ENCODE data around the gene AKR7A2.

The AKR7A2 gene

DNA sequence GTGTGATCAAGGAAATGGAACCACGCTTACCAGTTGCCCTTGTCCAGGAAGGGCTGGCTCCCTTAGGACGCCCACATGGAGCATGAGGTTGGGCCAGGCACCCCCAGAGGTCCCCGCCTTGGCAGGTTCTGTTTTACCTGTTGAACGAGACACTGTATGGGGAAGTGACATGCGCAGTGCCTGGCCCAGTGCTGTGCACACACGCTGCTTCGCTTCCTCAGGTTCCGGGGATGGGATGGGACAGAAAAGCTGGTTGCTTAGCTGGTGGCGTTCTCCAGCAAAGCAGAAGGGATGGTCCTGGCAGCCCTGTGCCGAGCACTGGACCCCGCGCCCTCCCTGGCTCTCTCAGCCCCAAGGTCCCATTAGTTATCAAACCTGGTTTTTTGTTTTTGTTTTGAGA is 20.9 kb upstream of the AKR7A2 start:
- TF ChIP-seq, protein P1, sequence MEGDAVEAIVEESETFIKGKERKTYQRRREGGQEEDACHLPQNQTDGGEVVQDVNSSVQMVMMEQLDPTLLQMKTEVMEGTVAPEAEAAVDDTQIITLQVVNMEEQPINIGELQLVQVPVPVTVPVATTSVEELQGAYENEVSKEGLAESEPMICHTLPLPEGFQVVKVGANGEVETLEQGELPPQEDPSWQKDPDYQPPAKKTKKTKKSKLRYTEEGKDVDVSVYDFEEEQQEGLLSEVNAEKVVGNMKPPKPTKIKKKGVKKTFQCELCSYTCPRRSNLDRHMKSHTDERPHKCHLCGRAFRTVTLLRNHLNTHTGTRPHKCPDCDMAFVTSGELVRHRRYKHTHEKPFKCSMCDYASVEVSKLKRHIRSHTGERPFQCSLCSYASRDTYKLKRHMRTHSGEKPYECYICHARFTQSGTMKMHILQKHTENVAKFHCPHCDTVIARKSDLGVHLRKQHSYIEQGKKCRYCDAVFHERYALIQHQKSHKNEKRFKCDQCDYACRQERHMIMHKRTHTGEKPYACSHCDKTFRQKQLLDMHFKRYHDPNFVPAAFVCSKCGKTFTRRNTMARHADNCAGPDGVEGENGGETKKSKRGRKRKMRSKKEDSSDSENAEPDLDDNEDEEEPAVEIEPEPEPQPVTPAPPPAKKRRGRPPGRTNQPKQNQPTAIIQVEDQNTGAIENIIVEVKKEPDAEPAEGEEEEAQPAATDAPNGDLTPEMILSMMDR (IDR thresholded peaks at IDR 0.05; ENCODE audit: low read depth, low read length), result no peak

DNA sequence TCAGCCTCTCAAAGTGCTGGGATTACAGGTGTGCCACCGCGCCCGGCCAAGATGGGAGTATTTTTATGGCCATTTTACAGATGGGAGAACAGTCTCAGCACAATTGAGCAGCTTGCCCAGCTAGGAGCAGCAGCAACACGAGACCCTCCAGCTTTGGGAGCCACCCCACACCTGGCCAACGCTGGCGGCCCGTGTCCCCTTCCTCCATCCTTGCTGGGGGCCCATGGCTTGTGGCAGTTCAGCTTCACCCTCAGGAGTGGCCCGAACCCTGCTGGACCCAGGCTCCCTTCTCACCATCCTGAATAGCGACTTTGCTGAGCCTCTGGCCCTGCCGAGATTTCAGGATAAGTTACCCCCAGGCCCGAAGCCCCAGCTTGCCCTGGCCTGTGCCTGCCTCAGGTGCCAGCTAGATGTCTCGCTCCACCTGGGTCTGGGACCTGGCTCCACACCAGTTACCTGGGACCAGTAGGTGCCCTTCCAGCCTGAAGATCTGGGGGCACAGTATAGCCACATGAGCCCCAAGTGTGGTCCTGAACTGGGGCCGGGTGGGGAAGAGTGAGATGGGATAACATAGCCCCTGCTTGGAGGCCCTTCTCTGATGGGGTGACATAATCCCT is 19.4 kb upstream of the AKR7A2 start:
- TF ChIP-seq, protein P1 (IDR thresholded peaks at IDR 0.05; ENCODE audit: low read depth, low read length), result no peak
- DNase-seq (ENCODE audit: low read depth in 2 of 2), result no peak
- no peak overlapping the region for H3K4me3 ChIP-seq (replicated peaks in 1 of 2; ENCODE audit: low read depth in 2 of 2, low read length in 2 of 2)

More for the DNA sequence above, 20.9 kb upstream of the AKR7A2 start:
- no peak overlapping the region for H3K4me3 ChIP-seq (replicated peaks in 1 of 2; ENCODE audit: low read depth in 2 of 2, low read length in 2 of 2)
- no peak for DNase-seq (ENCODE audit: low read depth in 2 of 2)

DNA sequence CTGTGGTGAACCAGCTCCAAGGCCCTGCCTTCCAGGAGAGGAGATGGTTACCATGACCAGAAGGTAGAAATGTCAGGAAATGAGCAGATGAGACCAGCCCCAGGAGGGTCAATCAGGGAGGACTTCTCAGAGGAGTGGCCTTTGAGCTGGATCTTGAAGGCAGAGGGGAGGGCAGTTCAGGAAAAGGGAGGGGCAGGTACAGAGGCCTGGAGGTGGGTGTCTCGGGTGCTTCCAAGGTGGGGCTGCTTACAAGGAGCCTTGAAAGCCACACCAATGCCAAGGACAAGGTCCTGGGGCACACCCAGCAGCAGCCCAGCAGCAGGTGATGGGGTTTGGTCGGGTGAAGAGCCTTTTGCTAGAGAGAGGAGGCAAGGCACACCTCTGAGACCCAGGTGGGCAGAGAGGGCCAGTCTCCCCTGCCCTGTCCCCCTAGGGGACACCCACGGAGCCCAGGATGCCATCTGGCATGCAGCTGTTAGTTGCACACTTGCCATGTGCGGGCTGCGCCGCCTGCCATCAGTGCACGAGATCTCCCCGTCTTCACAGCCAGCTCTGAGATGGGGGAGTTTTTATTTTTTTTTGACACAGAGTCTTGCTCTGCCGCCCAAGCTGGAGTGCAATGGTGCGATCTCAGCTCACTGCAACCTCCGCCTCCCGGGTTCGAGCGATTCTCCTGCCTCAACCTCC is 18.6 kb upstream of the AKR7A2 start:
- H3K4me3 ChIP-seq (replicated peaks in 1 of 2; ENCODE audit: low read depth in 2 of 2, low read length in 2 of 2), result no peak overlapping the region
- DNase-seq (ENCODE audit: low read depth in 2 of 2), result no peak
- TF ChIP-seq, protein P1 (IDR thresholded peaks at IDR 0.05; ENCODE audit: low read depth, low read length), result no peak

DNA sequence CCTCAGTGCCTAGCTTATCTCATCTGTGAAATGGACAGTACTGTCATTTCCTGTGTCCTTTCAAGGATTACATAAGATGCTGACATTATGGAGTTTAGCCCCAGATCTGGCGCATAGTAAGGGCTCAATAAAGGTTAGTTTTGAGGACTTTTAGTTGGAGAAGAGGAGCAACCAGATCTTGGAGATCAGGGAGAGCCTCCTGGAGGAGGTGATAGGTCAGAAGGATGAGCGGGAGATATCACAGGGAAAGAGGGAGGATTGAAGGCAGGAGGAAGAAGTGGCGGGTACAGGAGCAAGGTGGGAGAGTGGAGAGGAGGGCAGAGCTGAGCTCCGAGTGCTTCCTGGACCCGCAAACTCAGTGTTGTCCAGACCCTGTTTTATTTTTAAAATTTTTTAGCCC is 17.7 kb upstream of the AKR7A2 start:
- TF ChIP-seq, protein P1 (IDR thresholded peaks at IDR 0.05; ENCODE audit: low read depth, low read length), result no peak
- DNase-seq (ENCODE audit: low read depth in 2 of 2), result no peak
- H3K4me3 ChIP-seq (replicated peaks in 1 of 2; ENCODE audit: low read depth in 2 of 2, low read length in 2 of 2), result no peak overlapping the region

DNA sequence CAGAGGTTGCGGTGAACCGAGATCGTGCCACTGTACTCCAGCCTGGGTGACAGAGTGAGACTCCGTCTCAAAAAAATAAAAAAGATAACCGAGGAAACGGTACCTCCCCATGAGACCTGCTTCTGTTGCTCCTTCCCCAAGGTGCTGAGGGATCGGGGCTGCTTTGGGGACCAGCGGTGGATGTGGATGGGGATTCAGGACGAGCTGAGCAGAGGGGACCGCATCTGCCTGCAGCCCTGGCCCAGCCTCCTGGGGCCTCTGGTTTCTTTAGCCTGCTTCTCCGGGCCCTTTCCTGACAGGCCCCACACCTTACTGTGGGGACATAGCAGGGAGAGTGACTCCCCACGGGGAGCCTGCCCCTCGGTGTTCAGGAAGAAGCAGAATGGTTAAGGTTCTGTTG is 17.2 kb upstream of the AKR7A2 start:
- no peak overlapping the region for H3K4me3 ChIP-seq (replicated peaks in 1 of 2; ENCODE audit: low read depth in 2 of 2, low read length in 2 of 2)
- TF ChIP-seq, protein P1 (IDR thresholded peaks at IDR 0.05; ENCODE audit: low read depth, low read length), result no peak
- DNase-seq (ENCODE audit: low read depth in 2 of 2), result no peak

DNA sequence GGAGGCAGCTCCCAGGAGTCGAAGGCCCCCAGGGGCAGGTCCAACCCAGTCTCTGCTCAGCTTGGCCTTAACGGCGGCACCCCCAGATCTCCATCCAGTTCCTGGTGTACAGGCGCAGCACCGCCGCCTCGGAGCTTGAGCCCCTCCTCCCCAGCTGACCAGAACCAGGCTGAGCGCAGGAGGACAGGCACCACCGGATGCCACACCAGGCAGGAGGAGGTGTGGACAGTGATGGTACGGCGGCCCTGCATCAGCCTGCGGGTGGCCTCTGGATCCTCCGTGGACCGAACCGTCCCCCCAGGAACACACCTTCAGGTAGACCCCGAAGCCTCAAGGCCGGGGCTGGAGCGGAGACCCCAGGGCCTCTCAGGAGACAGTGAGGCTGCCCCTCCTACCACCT is 16.5 kb upstream of the AKR7A2 start:
- no peak for DNase-seq (ENCODE audit: low read depth in 2 of 2)

More for the DNA sequence above, 16.5 kb upstream of the AKR7A2 start:
- no peak overlapping the region for H3K4me3 ChIP-seq (replicated peaks in 1 of 2; ENCODE audit: low read depth in 2 of 2, low read length in 2 of 2)
- TF ChIP-seq, protein P1 (IDR thresholded peaks at IDR 0.05; ENCODE audit: low read depth, low read length), result no peak
